NCI-H226 (cell line): ENCODE measurements around the gene TMEM150A.
"Not testable (repeated sequence)": the region's sequence is repeated elsewhere in the genome, so short reads cannot be mapped to it uniquely, and the experiment has no call there.

Source experiments
- DNase-seq: peaks from one replicate; pipeline ENCODE4 v3.0.0-alpha.2; 2015

TMEM150A gene, protein sequence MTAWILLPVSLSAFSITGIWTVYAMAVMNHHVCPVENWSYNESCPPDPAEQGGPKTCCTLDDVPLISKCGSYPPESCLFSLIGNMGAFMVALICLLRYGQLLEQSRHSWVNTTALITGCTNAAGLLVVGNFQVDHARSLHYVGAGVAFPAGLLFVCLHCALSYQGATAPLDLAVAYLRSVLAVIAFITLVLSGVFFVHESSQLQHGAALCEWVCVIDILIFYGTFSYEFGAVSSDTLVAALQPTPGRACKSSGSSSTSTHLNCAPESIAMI

DNA sequence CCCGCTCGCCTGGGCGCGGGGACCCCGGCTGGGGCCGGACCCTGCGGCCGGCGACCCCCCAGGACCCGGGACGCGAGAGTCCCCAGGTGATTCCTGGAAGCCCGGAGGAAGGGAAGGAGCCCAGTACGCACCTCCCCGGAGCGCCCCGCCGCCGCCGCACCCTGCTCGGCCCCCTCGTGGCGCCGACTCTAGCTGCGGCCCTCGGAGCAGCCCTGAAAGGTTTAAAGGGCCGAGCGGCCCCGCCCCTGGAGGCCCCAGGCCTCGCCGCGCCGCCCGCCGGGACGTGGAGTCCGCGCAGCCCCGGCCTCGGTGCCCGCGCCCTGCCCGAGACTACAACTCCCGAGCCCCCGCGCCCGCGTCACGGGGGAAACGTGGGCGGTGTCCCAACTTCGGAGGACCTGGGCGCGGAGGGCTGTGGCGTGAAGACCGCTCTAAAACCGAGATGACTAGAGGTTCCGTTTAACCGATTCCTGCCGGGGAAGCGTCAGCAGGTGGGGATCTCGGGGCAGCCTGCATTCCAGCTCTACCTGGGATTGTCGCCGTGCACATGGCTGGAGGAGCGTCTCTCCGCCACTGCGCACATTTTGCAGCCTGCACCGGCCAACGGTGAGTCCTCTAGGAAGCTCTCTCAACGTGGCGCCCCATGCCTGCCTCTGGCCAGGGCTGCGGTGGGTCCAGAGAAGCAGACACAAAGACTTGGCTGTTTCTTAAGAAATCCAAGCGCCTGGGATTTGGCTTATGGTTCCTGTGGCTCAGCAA is at the start of gene TMEM150A:
TMEM150A (minus strand) TSS at position 223 of the 759 bp plus-strand sequence. CDS start 750 bp downstream, outside the sequence.
- peak; percentile 77 for DNase-seq

DNA sequence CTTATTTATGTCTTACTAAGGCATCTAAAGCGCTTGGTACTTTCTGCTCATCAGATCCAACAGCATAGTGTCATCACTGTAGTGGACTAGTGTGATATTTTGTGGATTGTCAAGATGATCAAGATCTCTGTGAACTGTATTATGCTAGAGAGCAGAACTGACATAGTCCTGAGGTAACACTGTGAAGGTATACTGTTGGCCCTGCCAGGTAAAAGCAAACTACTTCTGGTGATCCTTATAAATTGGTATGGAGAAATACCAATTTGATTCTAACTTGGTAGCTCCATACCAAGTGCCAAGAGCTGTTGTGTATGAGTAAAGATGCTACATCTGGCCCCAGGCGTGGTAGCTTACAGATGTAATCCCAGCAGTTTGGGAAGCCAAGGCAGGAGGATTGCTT is 49.6 kb upstream of the TMEM150A start:
- DNase-seq = no peak

DNA sequence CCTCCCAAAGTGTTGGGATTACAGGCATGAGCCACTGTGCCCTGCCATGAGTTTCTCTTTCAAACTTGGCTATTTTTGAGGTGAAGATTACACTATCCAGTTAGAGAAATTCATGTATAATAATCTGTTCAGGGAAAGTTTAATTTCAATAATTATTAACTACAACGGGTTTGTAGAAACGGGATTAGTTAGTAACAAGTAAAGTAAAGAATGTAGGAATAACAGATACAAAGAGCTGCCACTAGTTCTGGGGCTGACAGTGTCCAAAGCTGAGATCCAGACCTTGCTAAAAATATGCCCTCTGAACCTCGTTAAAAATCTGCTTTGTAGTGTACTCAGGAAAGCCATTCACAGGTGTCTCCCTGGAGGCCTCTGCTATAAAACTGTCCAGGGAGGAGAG is 48.6 kb upstream of the TMEM150A start:
- DNase-seq = no peak

DNA sequence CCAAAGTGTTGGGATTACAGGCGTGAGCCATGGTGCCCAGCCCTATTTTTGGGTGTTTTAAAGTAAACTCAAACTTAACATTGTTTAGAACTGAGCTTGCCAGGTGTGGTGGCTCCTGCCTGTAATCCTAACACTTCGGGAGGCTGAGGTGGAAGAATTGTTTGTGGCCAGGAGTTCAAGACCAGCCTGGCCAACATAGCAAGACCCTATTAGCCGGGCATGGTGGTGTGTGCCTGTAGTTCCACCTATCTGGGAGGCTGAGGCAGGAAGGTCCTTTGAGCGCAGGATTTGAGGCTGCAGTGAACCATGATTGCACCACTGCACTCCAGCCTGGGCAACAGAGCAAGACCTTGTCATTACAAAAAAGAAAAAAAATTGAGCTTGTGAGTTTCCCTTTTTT is 48.0 kb upstream of the TMEM150A start:
- no peak for DNase-seq

DNA sequence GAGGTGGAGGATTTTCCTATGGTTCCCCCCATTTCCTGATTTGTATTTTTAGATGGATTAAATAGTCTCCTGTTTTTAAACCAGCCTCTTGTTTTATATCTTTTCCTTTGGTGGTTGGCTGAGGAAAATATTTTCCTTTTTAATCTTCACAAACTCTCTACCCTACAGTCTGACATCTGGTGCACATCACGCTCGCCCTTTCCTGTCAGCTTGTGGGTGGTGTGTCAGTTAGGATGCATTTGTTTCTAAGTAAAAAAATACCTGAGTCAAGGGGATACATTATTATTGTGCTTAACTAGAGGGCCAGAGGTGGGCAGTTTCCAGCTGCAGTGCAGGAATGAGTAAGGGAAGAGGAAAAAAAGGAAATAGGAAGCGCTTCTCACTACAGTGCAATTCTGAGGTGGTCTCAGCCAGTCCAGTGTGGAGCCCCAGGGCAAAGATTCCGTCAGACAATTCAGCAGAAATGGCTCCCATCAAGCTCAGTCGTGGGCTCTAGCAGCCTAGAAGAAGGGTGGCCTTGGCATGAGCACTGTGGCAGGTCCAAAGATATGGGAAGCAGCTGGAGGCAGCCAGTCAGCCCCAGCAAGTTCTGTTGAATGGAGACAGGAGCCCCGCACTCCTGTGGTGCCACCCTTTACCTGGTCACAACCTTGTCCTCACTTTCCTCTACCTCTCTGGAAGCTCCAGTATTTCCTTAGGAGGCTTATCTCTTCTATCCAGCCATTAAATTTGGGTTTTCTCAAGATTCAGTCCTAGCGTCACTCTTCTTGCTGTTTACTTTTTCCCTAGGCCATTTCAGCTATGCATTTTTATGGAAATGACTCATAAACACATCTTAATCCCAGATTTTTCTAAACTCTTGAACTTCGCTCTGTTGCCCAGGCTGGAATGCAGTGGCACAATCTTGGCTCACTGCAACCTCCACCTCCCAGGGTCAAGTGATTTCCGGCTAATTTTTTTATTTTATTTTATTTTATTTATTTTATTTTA is 47.0 kb upstream of the TMEM150A start:
- DNase-seq = peak; percentile 24

DNA sequence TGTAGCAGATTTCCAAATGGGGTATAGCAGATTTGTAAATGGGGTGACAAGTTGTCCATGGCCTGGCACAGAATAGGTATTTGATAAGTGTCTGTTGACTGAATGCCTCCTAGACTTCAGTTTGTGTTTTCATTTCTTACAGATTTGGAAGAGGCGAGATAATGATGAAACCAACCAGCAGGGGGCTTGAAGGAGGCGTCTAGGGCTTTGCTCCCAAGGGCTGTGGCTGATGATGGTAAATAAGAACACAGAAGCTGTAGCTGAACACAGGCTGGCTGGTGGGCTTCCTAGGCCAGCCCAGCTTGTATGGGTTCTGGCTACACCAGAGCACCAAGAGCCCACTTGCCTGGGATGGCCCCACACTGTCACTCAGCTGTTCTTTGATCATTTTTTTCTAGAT is 46.1 kb upstream of the TMEM150A start:
- no peak for DNase-seq

DNA sequence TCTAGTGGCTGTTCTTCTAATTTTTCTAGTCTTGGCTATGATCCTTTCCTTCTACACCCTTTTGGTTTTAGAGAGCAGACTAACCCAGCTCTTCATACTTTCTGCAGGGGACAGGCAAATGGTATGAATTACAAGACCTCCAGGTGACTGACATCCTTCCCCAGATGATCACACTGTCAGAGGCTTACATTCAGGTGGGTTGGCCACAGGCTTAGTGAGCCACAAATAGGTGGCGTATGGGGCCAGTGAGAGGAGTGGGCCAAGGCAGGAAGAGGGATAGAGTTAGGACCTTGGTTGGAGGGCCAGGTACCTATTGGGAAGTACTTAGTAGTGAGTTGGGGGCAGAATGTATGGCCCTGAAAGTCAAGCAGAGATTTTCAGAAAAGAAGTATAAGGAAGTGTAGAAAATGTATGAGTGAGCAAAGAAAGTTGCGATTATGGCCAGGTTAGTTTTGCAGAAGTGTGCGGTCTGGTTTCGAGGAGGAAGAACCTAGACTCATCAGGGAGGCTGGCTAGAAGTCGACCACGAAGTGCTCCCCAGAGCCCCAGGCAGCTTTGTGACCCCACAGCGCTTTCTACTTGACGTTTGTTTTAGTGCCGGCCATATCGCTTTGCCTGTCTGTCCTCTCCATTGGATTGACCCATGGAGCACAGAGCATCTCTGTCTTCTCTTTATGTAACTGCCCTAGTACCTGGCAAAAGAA is 45.5 kb upstream of the TMEM150A start:
- DNase-seq = no peak

DNA sequence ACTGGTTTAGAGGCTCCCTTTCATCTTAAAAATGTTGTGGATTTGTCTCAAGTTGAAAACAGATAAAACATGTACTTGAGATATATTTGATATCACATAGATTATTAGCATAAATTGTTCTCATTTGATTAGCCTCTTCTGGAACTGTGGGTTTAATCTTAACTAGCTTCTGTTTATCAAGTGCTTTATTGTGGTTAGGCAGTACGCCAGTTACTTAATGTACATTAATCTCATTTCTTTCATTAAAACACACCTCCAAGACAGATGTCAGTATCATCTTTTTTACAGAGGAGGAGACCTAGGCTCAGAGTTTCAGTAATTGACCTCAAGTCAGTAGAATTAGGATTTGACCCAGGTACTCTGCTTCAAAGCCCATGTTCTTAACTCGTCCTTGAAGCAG is 43.7 kb upstream of the TMEM150A start:
- DNase-seq = no peak

DNA sequence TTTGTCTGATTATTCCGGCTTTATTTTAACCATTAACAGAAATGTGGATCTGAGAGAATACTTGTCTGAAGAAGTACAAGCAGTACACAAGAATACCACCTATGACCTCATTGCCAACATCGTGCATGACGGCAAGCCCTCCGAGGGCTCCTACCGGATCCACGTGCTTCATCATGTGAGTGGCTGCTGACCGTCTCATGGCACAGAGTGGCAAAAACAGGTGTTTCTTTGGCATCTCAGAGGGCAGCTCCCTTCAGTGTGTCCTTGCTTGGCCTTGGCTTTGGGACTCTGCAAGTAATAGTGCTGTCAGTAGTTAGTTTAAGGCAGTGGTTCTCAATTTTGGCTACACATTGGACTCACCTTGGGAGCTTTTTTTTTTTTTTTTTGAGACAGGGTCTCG is 42.4 kb upstream of the TMEM150A start:
- no peak for DNase-seq

DNA sequence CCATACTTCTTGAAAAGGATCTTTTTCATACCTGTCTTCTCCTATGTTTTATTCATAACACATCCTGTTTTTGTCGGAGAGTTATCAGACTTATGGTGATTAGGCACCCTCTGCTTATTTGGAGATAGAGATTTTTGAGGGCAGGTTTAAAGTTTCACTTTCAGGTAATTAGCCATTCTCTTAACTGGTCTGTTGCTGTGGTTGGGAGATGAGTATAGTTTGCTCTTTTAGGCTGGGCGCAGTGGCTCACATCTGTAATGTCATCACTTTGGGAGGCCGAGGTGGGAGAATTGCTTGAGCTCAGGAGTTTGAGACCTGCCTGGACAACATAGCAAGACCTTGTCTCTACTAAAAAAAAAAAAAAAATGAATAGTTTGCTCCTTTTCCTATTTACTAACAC is 40.2 kb upstream of the TMEM150A start:
- no peak for DNase-seq

DNA sequence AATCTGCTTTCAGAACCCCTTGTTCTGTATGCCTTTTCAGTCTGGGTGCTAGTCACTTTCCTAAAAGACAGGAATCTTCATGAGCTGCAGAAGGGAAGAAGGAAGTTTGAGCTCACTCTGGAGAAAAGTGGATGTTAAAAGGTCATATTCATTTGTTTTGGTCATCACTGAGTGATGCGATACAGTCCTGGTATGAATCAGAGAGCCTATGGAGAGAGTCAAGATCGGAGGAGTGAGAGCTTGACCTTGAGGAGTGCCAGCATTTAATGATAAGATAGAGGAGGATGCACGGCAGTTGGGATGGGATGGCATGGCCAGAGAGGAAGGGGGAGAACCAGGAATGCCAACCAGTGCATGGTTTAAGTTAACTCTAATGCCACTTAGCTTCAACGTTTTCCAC is 33.1 kb upstream of the TMEM150A start:
- peak; percentile 52 for DNase-seq

DNA sequence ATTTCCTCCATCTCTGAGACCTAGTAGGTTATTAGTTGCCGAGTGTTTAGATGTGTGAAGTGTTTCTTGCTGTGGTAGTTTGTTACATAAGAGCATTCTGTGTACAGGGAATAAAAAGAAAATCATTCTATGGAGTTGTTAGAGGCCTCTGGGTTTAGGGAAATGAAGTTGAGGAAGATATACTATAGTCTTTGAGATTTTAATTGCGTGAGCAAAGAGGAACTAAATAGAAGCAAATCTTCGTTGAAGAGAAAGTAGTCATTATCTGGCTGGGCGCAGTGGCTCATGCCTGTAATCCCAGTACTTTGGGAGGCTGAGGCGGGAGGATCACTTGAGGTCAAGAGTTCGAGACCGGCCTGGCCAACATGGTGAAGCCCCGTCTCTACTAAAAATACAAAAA is 32.5 kb upstream of the TMEM150A start:
- no peak for DNase-seq

DNA sequence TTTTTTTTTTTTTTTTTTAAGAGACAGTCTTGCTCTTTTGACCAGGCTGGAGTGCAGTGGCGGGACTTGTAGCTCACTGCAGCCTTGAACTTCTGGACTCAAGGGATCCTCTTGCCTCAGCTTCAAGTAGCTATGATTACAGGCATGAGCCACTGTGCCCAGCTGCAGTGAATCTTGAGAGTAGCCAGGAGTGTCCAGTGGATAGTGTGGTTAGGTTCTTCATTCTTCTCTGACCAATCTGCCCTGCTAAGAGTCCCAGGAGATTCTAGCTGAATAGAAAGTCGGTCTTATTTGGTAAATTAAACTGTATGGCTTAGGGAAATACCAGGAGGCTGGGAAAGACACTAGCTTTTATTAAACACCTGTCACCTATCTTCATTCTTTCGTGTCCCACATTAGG is 28.8 kb upstream of the TMEM150A start:
- no peak for DNase-seq

DNA sequence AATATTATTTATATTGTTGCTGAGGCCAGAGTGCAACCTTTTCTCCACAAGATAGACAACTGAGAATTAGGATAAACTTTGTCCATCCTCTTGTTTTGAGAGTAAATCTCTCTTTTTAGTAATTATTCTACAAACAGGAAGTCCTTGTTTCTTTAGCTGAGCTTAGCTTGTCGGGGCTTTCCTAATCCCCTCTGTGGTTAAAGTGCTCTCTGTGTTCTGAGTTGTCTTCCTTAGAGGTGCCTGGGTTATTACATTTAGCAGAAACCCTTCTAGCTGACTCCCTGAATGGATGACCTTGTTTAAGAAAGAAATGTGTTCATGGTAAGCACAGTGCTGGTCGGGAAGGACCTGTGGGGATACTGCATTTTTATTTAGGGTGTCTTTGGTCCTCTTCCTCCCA is 26.2 kb upstream of the TMEM150A start:
- DNase-seq = no peak

DNA sequence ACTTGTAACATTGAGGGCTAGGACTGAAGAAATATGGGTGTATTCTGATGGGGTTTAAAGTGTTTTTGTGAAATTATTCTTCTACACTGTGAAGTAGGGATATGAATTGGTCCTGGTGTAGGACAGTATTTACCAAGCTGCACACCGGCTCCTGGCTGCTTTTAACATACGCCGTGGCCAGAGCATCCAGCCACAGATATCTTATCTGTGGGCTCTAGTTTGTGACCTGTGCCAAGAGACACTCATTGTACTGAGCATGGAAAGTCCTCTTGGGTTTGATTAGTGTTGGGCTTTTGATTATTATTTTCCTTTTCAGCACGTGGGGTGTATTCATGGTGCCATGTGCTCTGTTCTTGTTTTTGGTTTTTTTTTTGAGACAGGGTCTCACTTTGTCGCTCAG is 21.5 kb upstream of the TMEM150A start:
- DNase-seq = no peak

DNA sequence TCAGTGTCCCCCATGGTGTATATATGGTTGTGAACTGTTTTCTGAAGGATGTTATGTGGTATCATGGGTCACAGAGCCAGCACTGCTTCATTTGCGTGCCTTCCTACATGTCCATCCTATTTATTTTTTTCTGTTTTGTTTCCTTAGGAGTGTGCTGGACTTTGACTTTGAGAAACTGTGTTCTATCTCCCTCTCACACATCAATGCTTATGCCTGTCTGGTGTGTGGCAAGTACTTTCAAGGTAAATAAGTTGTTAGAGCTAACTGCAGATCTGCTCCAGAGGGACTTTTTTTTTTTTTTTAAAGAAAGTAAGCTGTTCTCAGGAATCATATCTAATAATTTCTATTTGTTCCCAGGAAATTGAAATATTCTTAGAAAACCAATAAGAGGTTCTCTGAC is 18.8 kb upstream of the TMEM150A start:
- DNase-seq = no peak

DNA sequence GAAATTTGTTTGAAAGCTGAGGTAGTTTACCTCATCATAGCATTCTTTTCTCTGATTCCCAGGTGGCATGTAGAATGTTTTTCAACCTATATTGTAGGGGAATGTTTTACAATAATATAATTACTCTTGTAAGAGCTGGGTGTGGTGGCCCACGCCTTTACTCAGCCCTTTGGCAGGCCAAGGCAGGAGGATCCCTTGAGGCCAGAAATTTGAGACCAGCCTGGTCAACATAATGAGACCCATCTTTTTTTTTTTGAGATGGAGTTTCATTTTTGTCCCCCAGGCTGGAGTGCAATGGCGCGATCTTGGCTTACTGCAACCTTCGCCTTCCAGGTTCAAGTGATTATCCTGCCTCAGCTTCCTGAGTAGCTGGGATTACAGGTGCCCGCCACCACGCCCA is 17.1 kb upstream of the TMEM150A start:
- no peak for DNase-seq

DNA sequence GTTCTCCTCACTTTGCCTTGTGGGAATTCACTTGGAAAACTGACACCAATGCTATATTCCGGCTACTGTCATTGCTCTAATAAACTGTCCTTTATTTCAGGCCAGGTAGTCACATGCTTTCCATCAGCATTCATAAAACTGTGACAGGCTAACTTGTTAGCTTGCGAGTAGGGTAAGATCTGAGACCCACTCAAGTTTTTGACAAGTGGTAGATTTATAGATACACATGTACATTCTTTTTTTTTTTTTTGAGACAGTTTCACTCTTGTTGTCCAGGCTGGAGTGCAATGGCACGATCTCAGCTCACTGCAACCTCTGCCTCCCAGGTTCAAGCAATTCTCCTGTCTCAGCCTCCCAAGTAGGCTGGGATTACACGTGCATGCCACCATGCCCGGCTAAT is 15.2 kb upstream of the TMEM150A start:
- not testable (repeated sequence) for DNase-seq

DNA sequence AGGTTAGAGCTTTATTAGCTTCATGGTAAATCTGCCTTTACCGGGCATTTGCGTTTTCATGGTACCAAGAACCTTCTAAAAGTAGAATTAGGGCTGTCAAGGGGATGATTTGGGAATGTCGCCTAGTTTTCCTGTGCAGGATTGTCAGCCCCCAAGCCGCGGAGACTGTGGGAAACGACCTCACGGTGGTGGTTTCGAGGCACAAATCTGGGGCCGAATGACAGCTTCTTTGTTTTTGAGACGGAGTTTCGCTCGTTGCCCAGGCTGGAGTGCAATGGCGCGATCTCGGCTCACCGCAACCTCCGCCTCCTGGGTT is 12.9 kb upstream of the TMEM150A start:
- no peak for DNase-seq

DNA sequence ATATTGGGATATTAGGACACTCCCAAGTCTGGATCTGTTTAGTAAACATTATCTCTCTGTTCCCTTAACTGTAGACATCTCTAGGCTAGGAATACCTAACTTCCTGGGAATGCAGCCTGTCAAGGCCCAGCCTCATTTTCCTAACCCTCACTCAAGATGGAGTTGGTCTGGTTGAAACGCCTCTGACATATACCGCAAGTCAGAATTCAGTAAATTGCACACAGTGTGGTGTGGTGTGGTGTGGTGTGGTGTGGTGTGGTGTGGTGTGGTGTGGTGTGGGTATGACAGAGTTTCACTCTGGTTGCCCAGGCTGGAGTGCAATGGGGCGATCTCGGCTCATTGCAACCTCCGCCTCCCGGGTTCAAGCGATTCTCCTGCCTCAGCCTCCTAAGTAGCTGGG is 12.3 kb upstream of the TMEM150A start:
- not testable (repeated sequence) for DNase-seq

DNA sequence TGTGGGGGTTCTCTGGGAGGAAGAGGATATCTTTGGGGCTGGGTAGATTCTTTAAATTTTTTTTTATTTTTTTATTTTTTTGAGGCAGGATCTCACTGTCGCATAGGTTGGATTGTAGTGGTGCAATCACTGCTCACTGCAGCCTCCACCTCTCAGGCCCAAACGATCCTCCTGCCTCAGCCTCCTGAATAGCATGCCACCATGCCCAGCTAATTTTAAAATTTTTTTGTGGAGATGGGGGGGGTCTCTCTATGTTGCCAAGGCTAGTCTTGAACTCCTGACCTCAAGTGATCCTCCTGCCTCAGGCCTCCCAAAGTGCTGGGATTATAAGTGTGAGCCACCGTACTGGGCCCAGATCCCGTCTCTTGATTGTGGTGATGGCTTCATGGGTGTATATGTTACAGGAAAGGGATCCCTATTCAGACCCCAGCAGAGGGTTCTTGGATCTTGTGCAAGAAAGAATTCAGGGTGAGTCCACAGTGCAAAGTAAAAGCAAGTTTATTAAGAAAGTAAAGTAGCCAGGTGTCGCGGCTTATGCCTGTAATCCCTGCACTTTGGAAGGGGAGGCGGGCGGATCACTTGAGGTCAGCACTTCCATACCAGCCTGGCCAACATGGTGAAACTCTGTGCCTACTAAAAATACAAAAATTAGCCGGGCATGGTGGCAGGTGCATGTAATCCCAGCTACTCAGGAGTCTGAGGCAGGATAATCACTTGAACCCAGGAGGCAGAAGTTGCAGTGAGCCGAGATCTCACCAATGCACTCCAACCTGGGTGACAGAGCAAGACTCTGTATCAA is 11.4 kb upstream of the TMEM150A start:
- no peak for DNase-seq
